GM10847 (cell line): ENCODE results near the gene AHCYL2.

Experiments used
- POLR2A ChIP-seq: IDR thresholded peaks from 2 replicates; pipeline ENCODE4 v1.6.1; 2011; ENCODE audit not compliant: insufficient read length; ENCODE audit errors: extremely low read depth

AHCYL2 gene

GRCh38 chr7:129224251-129225205 is at the start of gene AHCYL2:
Gene AHCYL2, plus strand, starts transcription at chr7:129225030.
- peak; percentile 24 for TF ChIP-seq POLR2A

DNA sequence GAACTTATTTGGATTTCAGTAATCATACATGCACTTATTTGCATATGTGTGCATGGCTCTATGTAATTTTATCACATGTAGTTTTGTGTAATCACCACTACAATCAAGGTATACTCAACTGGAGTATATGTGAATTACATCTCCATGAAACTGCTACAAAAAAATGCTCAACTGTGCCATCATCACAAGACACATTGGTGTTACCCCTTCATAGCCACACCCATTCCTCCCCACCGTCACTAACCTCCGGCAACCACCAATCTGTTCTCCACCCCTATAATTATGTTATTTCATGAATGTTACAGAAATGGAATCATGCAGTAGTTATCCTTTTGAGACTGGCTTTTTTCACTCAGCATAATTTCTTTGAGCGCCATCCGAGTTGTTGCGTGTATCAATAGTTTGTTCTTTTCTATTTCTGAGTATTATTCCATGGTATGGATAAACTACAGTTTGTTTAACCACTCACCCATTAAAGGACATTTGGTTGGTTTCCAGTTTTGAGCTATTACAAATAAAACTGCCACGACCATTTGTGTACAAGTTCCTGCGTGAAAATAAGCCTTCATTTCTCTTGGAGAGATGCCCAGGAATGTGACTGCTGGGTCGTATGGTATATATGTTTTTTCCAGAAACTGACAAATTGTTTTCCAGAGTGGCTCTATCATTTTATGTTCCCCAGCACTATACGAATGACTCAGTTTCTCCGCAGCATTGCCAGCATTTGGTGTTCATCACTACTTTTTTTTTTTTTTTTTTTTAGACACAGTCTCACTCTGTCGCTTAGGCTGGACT is 47.7 kb upstream of the AHCYL2 start:
- no peak for TF ChIP-seq POLR2A

DNA sequence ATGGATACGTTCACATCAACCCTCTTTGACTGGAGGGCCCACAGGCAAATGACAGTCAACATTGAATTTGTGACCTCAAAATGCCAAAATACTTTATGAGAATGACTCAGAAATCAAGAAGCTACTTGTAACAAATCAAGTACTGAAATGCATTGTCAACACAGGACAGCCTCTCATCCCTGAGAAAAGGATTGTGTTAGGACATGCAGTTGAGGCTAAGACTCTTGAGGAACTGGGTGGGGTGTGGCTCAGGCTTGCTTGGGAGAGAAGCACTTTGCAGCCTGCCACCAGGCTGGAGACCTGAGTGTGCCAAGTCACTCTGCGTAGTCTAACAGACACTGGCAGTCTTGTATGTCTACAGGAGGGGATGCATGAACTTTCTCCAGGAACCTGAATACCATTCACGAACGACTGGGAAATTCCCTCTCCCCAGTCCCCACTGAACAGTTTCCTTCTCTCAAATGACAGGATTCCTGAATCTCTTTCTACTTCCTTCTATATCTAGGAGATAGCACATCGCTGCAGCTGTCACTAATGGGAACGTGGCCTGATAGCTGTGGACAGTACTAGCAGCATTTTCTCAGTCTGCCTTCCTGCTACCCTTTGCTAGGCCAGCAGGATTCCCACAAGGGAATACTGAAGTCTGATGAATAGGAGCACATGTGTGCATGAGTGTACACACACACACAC is 39.7 kb upstream of the AHCYL2 start:
- no peak for TF ChIP-seq POLR2A

- no peak for TF ChIP-seq POLR2A
Observed at GRCh38 chr7:129186749-129187260, 38.0 kb upstream of the AHCYL2 start.

DNA sequence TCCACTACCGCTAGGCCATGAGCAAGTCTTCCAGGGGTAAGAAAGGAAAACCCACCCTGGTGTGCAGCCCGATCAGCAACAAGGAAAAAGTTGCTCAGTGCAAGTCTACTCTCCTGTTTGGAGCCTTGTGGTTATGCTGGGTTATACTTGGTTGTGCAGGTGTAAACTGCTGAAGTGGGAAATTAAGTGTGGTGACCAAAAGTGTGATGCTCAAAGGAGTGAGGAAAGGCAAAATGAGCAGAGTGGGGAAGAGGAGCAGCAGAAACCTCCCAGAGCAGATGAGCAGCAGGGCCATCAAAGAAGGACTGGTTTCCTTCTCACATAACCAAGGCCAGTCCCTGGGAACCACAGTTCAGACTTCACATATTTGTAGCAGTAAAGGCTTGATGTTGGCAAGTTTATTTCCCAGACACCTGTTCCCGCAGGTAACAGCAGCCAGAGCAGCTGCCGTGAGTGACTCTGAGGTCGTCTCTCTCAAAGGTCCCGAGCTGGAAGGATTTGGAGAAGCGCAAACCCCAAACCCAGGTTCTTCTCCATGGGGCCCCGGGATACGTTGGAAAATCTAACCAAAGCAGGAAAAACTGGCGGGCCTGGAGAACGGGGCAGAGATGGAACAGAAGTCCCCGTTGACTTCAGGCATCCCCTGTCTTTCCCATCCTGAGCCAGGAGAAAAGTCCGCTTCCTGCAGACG is 37.0 kb upstream of the AHCYL2 start:
- no peak for TF ChIP-seq POLR2A

DNA sequence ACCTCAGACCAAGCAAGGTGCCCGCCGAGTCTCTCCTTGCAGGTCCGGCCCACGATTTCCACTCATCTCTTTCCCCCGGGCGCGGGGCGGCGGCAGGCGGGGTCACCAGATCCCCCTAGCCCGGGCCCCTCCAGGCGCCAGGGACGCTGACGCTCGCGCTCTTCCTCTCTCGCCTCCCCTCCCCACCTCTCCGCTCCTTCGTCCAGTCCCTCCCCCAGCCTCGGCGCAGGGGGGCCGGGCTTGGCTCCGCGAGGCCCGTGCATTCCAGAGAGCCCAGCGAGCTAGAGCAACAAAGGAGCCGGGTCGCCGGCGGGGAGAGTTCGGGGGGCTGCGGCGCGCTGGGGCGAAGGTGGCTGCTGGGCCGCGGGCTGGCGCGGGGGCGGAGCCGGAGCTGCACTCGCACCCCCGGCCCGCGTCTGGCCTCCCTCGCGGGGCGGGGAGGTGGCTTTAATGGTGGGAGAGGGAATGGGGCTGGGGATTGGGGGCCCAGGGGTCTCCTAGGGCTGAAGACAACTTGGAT is 36.4 kb upstream of the AHCYL2 start, which contains the start of gene SMO:
SMO (plus strand) TSS at position 262 of the 520 bp plus-strand sequence. CDS start 519 bp downstream, outside the sequence.
- no peak for TF ChIP-seq POLR2A

- no peak for TF ChIP-seq POLR2A
Observed at GRCh38 chr7:129188892-129189660, 35.8 kb upstream of the AHCYL2 start.

GRCh38 chr7:129189661-129190310 is 35.0 kb upstream of the AHCYL2 start:
- TF ChIP-seq POLR2A = no peak

GRCh38 chr7:129191272-129191671 is 33.6 kb upstream of the AHCYL2 start:
- no peak for TF ChIP-seq POLR2A

DNA sequence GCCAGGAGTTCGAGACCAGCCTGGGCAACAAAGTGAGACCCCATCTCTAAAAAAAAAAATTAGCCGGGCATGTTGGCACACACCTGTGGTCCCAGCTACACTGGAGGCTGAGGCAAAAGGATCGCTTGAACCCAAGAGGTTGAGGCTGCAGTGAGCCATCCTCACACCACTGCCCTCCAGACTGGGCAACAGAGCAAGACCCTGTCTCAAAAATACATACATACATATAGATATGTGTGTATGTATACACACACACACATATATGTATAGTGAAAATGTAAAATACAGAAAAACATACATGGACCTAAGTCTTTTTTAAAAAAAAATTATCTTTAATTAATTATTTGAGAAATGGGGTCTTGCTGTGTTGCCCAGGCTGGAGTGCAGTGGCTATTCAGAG is 30.9 kb upstream of the AHCYL2 start:
- no peak for TF ChIP-seq POLR2A

- TF ChIP-seq POLR2A = no peak
Observed at GRCh38 chr7:129197771-129198170, 27.1 kb upstream of the AHCYL2 start.

DNA sequence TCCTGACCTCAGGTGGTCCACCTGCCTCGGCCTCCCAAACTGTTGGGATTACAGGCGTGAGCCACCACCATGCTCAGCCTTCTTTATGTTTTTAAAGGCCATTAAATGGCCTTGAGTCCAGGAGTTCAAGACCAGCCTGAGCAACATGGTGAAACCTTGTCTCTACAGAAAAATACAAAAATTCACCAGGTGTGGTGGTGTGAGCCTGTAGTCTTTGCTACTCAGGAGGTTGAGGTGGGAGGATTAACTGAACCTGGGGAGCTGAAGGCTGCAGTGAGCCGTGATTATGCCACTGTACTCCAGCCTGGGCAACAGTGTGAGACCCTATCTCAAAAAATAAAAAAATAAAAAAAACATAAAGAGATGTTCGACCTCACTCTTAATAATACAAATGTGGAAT is 25.4 kb upstream of the AHCYL2 start:
- TF ChIP-seq POLR2A = no peak
